K562 (cell line): ENCODE measurements around the gene SPOCD1. TPM values are rescaled to one million over a fixed set of nuclear protein-coding genes. Genes with fewer than 3 reads are reported as not detected.

Source experiments
- BRD4 ChIP-seq: fragments of 200-600 bp; sonication (generic); IDR thresholded peaks from 2 replicates; pipeline ENCODE4 v1.6.1; 2017; ENCODE audit warnings: inconsistent platforms
- CHD1 ChIP-seq: fragments of 200-600 bp; sonication (generic); IDR thresholded peaks from one replicate; pipeline ENCODE4 v1.6.1; 2012; ENCODE audit warnings: mild to moderate bottlenecking, moderate library complexity, low read length, inconsistent platforms
- CHD2 ChIP-seq: IDR thresholded peaks from 2 replicates; pipeline ENCODE4 v1.6.1; 2011; ENCODE audit warnings: low read depth, low read length
- DMBX1 ChIP-seq: fragments of 250-450 bp; sonication (Bioruptor Pico); IDR thresholded peaks from 2 replicates; pipeline ENCODE4 v1.8.0; 2022; ENCODE audit warnings: inconsistent platforms, mild to moderate bottlenecking, moderate library complexity, borderline replicate concordance
- ETV6 ChIP-seq, 3 experiments: fragments of 150-350 bp in 1 of 3; sonication (generic) in 1 of 3; formaldehyde crosslinking in 1 of 3; IDR thresholded peaks; 2 replicates each; pipeline versions ENCODE4 v1.6.1 to v1.8.0; 2014 to 2022; ENCODE audit warnings: borderline replicate concordance in 2 of 3, low read depth in 2 of 3, antibody characterized with exemption in 1 of 3, low read length in 1 of 3, mild to moderate bottlenecking in 1 of 3, missing genetic modification reagents in 1 of 3
- HDAC1 ChIP-seq, 2 experiments: fragments of 450-650 bp; IDR thresholded peaks; 2 replicates each; pipeline ENCODE4 v1.6.1; 2016 to 2017; ENCODE audit warnings: inconsistent platforms in 1 of 2, mild to moderate bottlenecking in 1 of 2, moderate library complexity in 1 of 2
- IRF2 ChIP-seq: sonication (generic); formaldehyde crosslinking; IDR thresholded peaks from 2 replicates; pipeline ENCODE4 v1.8.1; 2022; ENCODE audit warnings: mild to moderate bottlenecking, missing genetic modification reagents
- LEF1 ChIP-seq: fragments of 450-650 bp; IDR thresholded peaks from 2 replicates; pipeline ENCODE4 v1.6.1; 2016; ENCODE audit warnings: mild to moderate bottlenecking
- SIX5 ChIP-seq, 2 experiments: IDR thresholded peaks; 2 replicates each; pipeline ENCODE4 v1.6.1; 2011; ENCODE audit warnings: low read length in 2 of 2, borderline replicate concordance in 1 of 2, low read depth in 1 of 2, mild to moderate bottlenecking in 1 of 2, moderate library complexity in 1 of 2; ENCODE audit not compliant: insufficient read depth in 1 of 2
- SLC30A9 ChIP-seq: fragments of 250-450 bp; sonication (Bioruptor Pico); IDR thresholded peaks from 2 replicates; pipeline ENCODE4 v1.8.0; 2022; ENCODE audit warnings: mild to moderate bottlenecking, moderate library complexity
- SRSF1 ChIP-seq: fragments of 200-400 bp; formaldehyde crosslinking; IDR thresholded peaks from 2 replicates; pipeline ENCODE4 v1.6.1; 2017; ENCODE audit warnings: mild to moderate bottlenecking, low read depth, low read length, moderate library complexity
- SRSF9 ChIP-seq: fragments of 200-400 bp; formaldehyde crosslinking; IDR thresholded peaks from 2 replicates; pipeline ENCODE4 v1.6.1; 2017; ENCODE audit warnings: low read depth, low read length, borderline replicate concordance
- STAG1 ChIP-seq: sonication (generic); formaldehyde crosslinking; IDR thresholded peaks from 2 replicates; pipeline ENCODE4 v1.5.0; 2020; ENCODE audit warnings: missing genetic modification reagents, borderline replicate concordance
- TEAD1 ChIP-seq, 2 experiments: fragments of 450-650 bp in 1 of 2; sonication (generic) in 1 of 2; formaldehyde crosslinking; IDR thresholded peaks; 2 replicates each; pipeline versions ENCODE4 v1.4.0 to v1.8.0; 2020 to 2022; ENCODE audit warnings: mild to moderate bottlenecking in 2 of 2, missing genetic modification reagents in 1 of 2
- ZNF780A ChIP-seq: fragments of 250-450 bp; sonication (Bioruptor Pico); IDR thresholded peaks from 2 replicates; pipeline ENCODE4 v1.5.0; 2021; ENCODE audit warnings: mild to moderate bottlenecking
- polyA plus RNA-seq, 8 experiments: library from polyadenylated mRNA; depleted of rRNA in 4 of 8; stranded (reverse) in 5 of 8; unstranded in 3 of 8; fragments of >200 nt; fragmentation: Nextera tagmentation in 2 of 8; fragmentation: Illumina TruSeq in 1 of 8; extraction: Ambion mirVana in 2 of 8; extraction: Trizol in 1 of 8; gene quantifications; 2 replicates each; pipeline versions ENCODE4 v1.2.1 to v1.2.3, GENCODE V29; 2011 to 2014; ENCODE audit warnings: inconsistent platforms in 1 of 8, missing spikeins in 1 of 8
- total RNA-seq, 7 experiments: library from RNA; depleted of rRNA in 6 of 7; stranded (reverse); fragments of >200 nt in 6 of 7; fragmentation: Illumina TruSeq in 2 of 7; extraction: Trizol in 2 of 7; gene quantifications; 2 replicates each; pipeline versions ENCODE4 v1.2.1 to v1.2.3, GENCODE V29; 2011 to 2021; ENCODE audit warnings: low replicate concordance in 1 of 7
- TF ChIP-seq, protein P1 (sequence below): fragments of 450-650 bp; IDR thresholded peaks from 2 replicates; pipeline ENCODE4 v1.7.1; 2018; ENCODE audit warnings: mild to moderate bottlenecking, low read depth; ENCODE audit not compliant: partially characterized antibody
- TF ChIP-seq, protein P2 (sequence below), 2 experiments: fragments of 150-350 bp in 1 of 2; IDR thresholded peaks; 2 replicates each; pipeline ENCODE4 v1.6.1; 2012 to 2016; ENCODE audit warnings: low read depth in 2 of 2, low read length in 2 of 2, mild to moderate bottlenecking in 1 of 2, moderate library complexity in 1 of 2
- TF ChIP-seq, protein P3 (sequence below): fragments of 450-650 bp; formaldehyde crosslinking; IDR thresholded peaks from 2 replicates; pipeline ENCODE4 v1.4.0; 2020; ENCODE audit warnings: mild to moderate bottlenecking, mixed read lengths

SPOCD1 gene
- total and polyA plus RNA-seq, 9 of the 15 experiments (the other 6 are each of a cell fraction or from before 2014, with no cell fraction given) = 0.03 to 0.71 (median 0.26) TPM; not detected in 1

DNA sequence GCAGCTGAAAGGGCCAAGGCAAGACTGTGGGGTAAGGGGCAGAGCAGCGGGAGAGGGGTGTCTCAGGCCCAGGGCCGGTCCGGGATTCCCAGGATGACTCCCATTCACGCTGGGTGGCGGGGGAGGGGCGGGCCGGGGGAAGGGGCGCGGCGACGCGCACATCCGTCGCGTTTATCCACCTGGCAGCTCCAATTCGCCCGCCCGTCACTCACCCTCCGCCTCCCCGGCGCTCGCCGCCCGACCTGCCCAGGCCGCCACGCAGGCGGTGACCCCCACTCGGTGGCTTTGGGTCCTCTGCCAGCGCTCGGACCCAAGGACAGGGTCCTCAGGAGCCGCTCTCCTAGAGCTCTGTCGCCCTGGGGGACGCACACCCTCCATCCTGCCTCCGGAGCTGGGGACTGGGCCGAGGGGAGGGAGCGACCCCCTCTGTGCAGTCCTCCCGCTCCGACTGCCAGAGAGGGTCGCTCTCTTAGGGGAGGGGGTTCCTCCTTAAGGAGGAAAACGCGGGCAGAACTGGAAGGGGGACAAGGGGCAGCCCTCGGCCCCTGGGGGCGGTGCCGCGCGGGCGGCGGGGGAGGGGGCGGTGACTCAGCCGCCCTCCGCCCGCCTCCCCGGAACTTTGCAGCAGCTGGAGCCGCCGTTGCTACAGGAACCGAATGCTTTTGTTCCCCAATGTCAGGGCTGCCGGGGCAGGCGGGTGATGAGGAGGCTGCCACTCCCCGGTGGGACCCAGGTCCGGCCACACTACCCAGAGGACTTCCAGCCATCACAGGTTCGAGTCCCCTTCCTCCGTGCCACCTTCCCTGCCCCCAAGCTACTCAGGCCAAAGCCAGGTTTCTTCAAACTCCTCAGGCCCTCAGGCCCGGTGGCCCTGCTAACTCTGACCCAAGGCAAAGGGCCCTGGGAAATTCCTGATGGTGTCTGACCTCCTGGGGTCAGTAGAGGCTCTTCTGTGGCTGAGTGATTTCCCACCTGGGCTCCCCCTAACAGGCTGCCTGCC, 55.1 kb downstream of the SPOCD1 start (continued):
- TF ChIP-seq, protein P1, sequence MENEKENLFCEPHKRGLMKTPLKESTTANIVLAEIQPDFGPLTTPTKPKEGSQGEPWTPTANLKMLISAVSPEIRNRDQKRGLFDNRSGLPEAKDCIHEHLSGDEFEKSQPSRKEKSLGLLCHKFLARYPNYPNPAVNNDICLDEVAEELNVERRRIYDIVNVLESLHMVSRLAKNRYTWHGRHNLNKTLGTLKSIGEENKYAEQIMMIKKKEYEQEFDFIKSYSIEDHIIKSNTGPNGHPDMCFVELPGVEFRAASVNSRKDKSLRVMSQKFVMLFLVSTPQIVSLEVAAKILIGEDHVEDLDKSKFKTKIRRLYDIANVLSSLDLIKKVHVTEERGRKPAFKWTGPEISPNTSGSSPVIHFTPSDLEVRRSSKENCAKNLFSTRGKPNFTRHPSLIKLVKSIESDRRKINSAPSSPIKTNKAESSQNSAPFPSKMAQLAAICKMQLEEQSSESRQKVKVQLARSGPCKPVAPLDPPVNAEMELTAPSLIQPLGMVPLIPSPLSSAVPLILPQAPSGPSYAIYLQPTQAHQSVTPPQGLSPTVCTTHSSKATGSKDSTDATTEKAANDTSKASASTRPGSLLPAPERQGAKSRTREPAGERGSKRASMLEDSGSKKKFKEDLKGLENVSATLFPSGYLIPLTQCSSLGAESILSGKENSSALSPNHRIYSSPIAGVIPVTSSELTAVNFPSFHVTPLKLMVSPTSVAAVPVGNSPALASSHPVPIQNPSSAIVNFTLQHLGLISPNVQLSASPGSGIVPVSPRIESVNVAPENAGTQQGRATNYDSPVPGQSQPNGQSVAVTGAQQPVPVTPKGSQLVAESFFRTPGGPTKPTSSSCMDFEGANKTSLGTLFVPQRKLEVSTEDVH = no peak
- TF ChIP-seq SRSF9 = no peak
- TF ChIP-seq HDAC1 (IDR thresholded peaks at IDR 0.05) = no peak
- TF ChIP-seq ZNF780A (CRISPR knock-in tag) = no peak
- TF ChIP-seq TEAD1 (CRISPR knock-in tag; IDR thresholded peaks at IDR 0.05) = peak in 1 of 2 experiments; percentile 32; a peak in 1 of 4 replicates
- TF ChIP-seq CHD1 = no peak
- TF ChIP-seq, protein P2, sequence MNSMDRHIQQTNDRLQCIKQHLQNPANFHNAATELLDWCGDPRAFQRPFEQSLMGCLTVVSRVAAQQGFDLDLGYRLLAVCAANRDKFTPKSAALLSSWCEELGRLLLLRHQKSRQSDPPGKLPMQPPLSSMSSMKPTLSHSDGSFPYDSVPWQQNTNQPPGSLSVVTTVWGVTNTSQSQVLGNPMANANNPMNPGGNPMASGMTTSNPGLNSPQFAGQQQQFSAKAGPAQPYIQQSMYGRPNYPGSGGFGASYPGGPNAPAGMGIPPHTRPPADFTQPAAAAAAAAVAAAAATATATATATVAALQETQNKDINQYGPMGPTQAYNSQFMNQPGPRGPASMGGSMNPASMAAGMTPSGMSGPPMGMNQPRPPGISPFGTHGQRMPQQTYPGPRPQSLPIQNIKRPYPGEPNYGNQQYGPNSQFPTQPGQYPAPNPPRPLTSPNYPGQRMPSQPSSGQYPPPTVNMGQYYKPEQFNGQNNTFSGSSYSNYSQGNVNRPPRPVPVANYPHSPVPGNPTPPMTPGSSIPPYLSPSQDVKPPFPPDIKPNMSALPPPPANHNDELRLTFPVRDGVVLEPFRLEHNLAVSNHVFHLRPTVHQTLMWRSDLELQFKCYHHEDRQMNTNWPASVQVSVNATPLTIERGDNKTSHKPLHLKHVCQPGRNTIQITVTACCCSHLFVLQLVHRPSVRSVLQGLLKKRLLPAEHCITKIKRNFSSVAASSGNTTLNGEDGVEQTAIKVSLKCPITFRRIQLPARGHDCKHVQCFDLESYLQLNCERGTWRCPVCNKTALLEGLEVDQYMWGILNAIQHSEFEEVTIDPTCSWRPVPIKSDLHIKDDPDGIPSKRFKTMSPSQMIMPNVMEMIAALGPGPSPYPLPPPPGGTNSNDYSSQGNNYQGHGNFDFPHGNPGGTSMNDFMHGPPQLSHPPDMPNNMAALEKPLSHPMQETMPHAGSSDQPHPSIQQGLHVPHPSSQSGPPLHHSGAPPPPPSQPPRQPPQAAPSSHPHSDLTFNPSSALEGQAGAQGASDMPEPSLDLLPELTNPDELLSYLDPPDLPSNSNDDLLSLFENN (IDR thresholded peaks at IDR 0.05; ENCODE audit: low read depth in 2 of 2, low read length in 2 of 2) = no peak
- TF ChIP-seq SRSF1 = no peak
- TF ChIP-seq BRD4 = no peak
- TF ChIP-seq CHD2 = no peak
- TF ChIP-seq, protein P3, sequence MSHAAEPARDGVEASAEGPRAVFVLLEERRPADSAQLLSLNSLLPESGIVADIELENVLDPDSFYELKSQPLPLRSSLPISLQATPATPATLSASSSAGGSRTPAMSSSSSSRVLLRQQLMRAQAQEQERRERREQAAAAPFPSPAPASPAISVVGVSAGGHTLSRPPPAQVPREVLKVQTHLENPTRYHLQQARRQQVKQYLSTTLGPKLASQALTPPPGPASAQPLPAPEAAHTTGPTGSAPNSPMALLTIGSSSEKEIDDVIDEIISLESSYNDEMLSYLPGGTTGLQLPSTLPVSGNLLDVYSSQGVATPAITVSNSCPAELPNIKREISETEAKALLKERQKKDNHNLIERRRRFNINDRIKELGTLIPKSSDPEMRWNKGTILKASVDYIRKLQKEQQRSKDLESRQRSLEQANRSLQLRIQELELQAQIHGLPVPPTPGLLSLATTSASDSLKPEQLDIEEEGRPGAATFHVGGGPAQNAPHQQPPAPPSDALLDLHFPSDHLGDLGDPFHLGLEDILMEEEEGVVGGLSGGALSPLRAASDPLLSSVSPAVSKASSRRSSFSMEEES (CRISPR knock-in tag) = no peak
- no peak for TF ChIP-seq ETV6 (IDR thresholded peaks at IDR 0.05; ENCODE audit: borderline replicate concordance in 1 of 2, low read depth in 2 of 2, low read length in 1 of 2)
- no peak for TF ChIP-seq ETV6 (CRISPR knock-in tag; IDR thresholded peaks at IDR 0.05; ENCODE audit: borderline replicate concordance)
- no peak for TF ChIP-seq IRF2 (CRISPR knock-in tag)
- no peak for TF ChIP-seq LEF1
- TF ChIP-seq DMBX1 (CRISPR knock-in tag) = no peak
- no peak for TF ChIP-seq SLC30A9 (CRISPR knock-in tag)
- TF ChIP-seq SIX5 (IDR thresholded peaks at IDR 0.05; ENCODE audit: borderline replicate concordance in 1 of 2, insufficient read depth in 1 of 2, low read depth in 1 of 2, low read length in 2 of 2) = no peak
- TF ChIP-seq STAG1 (CRISPR knock-in tag) = no peak
